Small intestine (tissue), 7 donors: ENCODE measurements around the gene AOPEP. TPM values are rescaled to one million over a fixed set of nuclear protein-coding genes. Genes with fewer than 3 reads are reported as not detected.

Experiments
- DNase-seq, 2 donors: peaks; one replicate each; pipeline versions ENCODE4 v3.0.0 to v3.0.0-alpha.2; 2013
- FAIRE-seq: peaks from 2 replicates; lab custom pipeline; 2012; peaks lifted over from hg19 to GRCh38; lab: Jason Lieb, UNC
- H3K27ac ChIP-seq, 3 donors: one replicate each; pipeline ENCODE4 v1.5.1; 2013; ENCODE audit warnings: low read length in 2 of 3, mild to moderate bottlenecking in 2 of 3, control low read depth in 1 of 3, inconsistent platforms in 1 of 3, low read depth in 1 of 3, moderate library complexity in 1 of 3
- H3K27me3 ChIP-seq, 3 donors: one replicate each; pipeline ENCODE4 v1.6.1; 2013; ENCODE audit warnings: low read length in 3 of 3, inconsistent platforms in 1 of 3; ENCODE audit not compliant: control insufficient read depth in 3 of 3, insufficient read depth in 3 of 3
- H3K36me3 ChIP-seq, 3 donors: one replicate each; pipeline ENCODE4 v1.6.1; 2013; ENCODE audit warnings: low read length in 3 of 3, inconsistent platforms in 1 of 3, low read depth in 1 of 3, mild to moderate bottlenecking in 1 of 3, moderate library complexity in 1 of 3; ENCODE audit not compliant: control insufficient read depth in 3 of 3, insufficient read depth in 2 of 3
- H3K4me1 ChIP-seq, 3 donors: one replicate each; pipeline ENCODE4 v1.6.1; 2013; ENCODE audit warnings: low read length in 2 of 3, inconsistent platforms in 1 of 3, low read depth in 1 of 3, mild to moderate bottlenecking in 1 of 3, moderate library complexity in 1 of 3; ENCODE audit not compliant: control insufficient read depth in 3 of 3, insufficient read depth in 2 of 3
- H3K4me3 ChIP-seq, 3 donors: one replicate each; pipeline ENCODE4 v1.5.1; 2013; ENCODE audit warnings: low read length in 3 of 3, control low read depth in 1 of 3, inconsistent platforms in 1 of 3, low read depth in 1 of 3, mild to moderate bottlenecking in 1 of 3, moderate library complexity in 1 of 3
- H3K9me3 ChIP-seq, 2 donors: one replicate each; pipeline ENCODE4 v1.6.1; 2013; ENCODE audit warnings: low read depth in 1 of 2, low read length in 1 of 2; ENCODE audit not compliant: control insufficient read depth in 2 of 2, insufficient read depth in 1 of 2
- whole genome bisulfite sequencing, 3 donors: extraction: QIAGEN DNeasy Blood & Tissue Kit; methylation state at CpG; one replicate each; pipeline ENCODE4 v1.1.7; 2013; 5-methylcytosine and 5-hydroxymethylcytosine counted together
- polyA plus RNA-seq, 4 donors: library from polyadenylated mRNA; stranded (reverse) in 3 of 4; unstranded in 1 of 4; fragments of 200-250 nt in 3 of 4; fragments of 120-200 nt in 1 of 4; gene quantifications; one replicate each; pipeline versions ENCODE4 v1.2.1 to v1.2.3, GENCODE V29; 2013
- donor health status: healthy with polysubstance abuse.
- donor health status: control.
- donor health status: control.
- donor health status: Bipolar disorder and iron deficiency.
- donor health status: healthy.

Gene AOPEP
- polyA plus RNA-seq, 4 donors: 26.3 to 34.7 (median 28.4) TPM

DNA sequence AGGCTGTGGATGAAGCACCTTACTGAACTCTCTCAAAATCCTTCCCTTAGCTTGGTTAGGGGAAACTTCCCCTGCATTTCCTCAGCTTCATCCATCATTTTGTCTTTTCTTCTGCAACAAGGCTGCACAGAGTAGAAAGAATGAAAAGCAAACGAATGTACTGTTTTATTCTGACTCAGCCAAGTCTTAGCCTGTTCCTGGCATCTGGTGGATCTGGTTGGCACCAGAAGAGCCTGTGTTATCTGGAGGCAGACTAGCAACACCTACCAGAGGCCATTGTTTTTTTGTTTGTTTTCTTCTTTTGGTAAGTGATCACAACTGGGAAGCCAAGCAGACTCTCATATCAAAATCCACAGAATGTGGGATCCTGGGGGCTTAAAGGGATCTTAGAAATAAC is 390.3 kb downstream of the AOPEP start:
- no peaks in the 10 kb centered on the region for H3K9me3 ChIP-seq
- H3K27ac ChIP-seq: no peak overlapping the region
- FAIRE-seq (no peak), DNase-seq (no peak)
- no peak overlapping the region for H3K4me3 ChIP-seq
- H3K4me1 ChIP-seq: no peaks in the 10 kb centered on the region
- WGBS, 3 donors: 43 to 56% (median 55%) methylated on average over 1 of the region's 1 CpG
- H3K36me3 ChIP-seq: peaks cover 0 to 32% (median 3%) of the 10 kb centered on the region in 3 donors
- no peaks in the 10 kb centered on the region for H3K27me3 ChIP-seq

DNA sequence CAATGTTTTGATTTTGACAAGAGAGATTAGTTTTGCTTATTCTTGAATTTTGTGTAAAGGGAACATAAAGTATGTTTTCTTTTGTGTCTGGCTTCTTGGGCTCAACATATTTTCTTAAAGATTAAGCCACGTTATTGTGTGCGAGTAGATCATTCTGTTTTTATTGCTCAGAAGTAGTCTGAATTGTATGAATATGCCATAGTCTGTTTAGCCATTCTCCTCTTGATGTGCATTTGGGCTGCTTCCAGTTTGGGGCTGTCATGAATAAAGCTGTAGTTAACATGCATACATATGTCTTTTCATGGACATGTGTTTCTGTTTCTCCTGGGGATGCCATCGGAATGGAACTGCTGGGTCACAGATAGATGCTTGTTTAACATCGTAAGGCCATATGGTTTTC is 392.1 kb downstream of the AOPEP start:
- 79 to 91% (median 85%) methylated on average over 4 of the region's 4 CpGs for whole genome bisulfite sequencing, 3 donors
- FAIRE-seq (no peak), DNase-seq (no peak)
- Histone ChIP-seq H3K27me3 (no peaks in the 10 kb centered on the region), H3K4me1 (no peaks in the 10 kb centered on the region), H3K27ac (no peak overlapping the region), H3K9me3 (no peaks in the 10 kb centered on the region), H3K36me3 (peaks cover 0 to 30% (median 2%) of the 10 kb centered on the region in 3 donors), H3K4me3 (no peak overlapping the region)

- Histone ChIP-seq H3K9me3 (no peaks in the 10 kb centered on the region), H3K36me3 (peaks cover 0 to 26% (median 2%) of the 10 kb centered on the region in 3 donors), H3K4me3 (no peak overlapping the region), H3K27me3 (no peaks in the 10 kb centered on the region), H3K27ac (no peak overlapping the region), H3K4me1 (no peaks in the 10 kb centered on the region)
- DNase-seq: no peak
- no peak for FAIRE-seq
Observed at GRCh38 chr9:95120781-95121370, 394.4 kb downstream of the AOPEP start.

GRCh38 chr9:95124582-95125367 is 398.3 kb downstream of the AOPEP start:
- H3K9me3 ChIP-seq: no peaks in the 10 kb centered on the region
- H3K27ac ChIP-seq: no peak overlapping the region
- DNase-seq: no peak
- FAIRE-seq: no peak
- WGBS, 3 donors: 81 to 85% (median 84%) methylated on average over 9 of the region's 9 CpGs
- peaks cover 0 to 23% (median 2%) of the 10 kb centered on the region in 3 donors for H3K36me3 ChIP-seq
- no peaks in the 10 kb centered on the region for H3K27me3 ChIP-seq
- H3K4me1 ChIP-seq: peaks cover 0 to 5% (median 2%) of the 10 kb centered on the region in 3 donors
- H3K4me3 ChIP-seq: no peak overlapping the region

DNA sequence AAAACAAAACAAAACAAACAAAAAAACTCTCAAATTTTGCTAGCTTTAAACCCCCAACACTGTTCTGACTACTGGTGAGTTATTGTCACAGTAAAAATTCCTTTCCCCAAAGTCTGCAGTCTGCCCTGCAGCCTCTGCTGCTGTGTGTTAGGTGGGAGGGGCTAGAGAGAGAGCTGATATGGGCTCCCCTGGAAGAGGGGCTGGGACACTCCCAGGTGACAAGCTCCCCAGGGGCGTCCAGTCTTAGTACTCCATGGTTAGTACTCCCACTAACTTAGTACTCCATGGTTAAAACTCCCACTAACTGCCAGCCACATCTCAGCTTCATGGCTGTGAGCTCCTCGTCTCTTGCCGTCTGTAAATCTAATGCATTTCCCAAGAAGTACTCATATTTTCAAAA is 399.2 kb downstream of the AOPEP start:
- Histone ChIP-seq H3K9me3 (no peaks in the 10 kb centered on the region), H3K27ac (no peak overlapping the region), H3K4me3 (no peak overlapping the region), H3K36me3 (peaks cover 0 to 23% (median 2%) of the 10 kb centered on the region in 3 donors), H3K27me3 (no peaks in the 10 kb centered on the region), H3K4me1 (peaks cover 0 to 9% (median 3%) of the 10 kb centered on the region in 3 donors)
- WGBS, 3 donors: 81 to 95% (median 83%) methylated on average over 3 of the region's 3 CpGs
- FAIRE-seq (no peak), DNase-seq (no peak)

DNA sequence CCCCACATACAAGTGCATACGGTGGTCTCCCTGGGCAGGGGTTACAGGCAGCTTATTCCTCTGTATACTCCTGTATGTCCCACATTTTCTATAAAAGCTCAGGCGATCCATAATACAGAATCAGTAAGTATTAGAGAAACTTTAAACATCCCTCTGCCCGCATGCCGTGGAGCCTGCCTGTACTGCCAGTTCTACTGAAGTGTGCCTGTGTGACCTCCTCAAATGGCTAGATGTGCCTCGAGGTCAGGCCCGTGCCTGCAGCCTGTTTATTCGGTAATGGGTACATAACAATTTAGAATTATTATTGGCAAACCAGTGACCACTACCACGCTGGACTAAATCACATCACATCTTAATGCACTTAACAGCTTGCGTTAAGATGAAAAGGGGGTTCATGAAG is 400.2 kb downstream of the AOPEP start:
- Histone ChIP-seq H3K9me3 (no peaks in the 10 kb centered on the region), H3K36me3 (peaks cover 0 to 23% (median 2%) of the 10 kb centered on the region in 3 donors), H3K4me3 (no peak overlapping the region), H3K27me3 (no peaks in the 10 kb centered on the region), H3K27ac (no peak overlapping the region), H3K4me1 (peaks cover 0 to 12% (median 3%) of the 10 kb centered on the region in 3 donors)
- DNase-seq: no peak
- no peak for FAIRE-seq
- 89 to 91% (median 89%) methylated on average over 9 of the region's 9 CpGs for WGBS, 3 donors

GRCh38 chr9:95127249-95128176 is 401.0 kb downstream of the AOPEP start:
- H3K9me3 ChIP-seq: no peaks in the 10 kb centered on the region
- WGBS, 3 donors: 30 to 38% (median 36%) methylated on average over 35 of the region's 35 CpGs
- peaks cover 0 to 20% (median 2%) of the 10 kb centered on the region in 3 donors for H3K36me3 ChIP-seq
- H3K27me3 ChIP-seq: no peaks in the 10 kb centered on the region
- peak overlapping the region in 1 of 3 donors; percentile 32 for H3K4me3 ChIP-seq
- H3K27ac ChIP-seq: no peak overlapping the region
- peak; percentile 79 to 85 for DNase-seq
- peaks cover 0 to 12% (median 3%) of the 10 kb centered on the region in 3 donors for H3K4me1 ChIP-seq
- FAIRE-seq: no peak

GRCh38 chr9:95128177-95128524 is 401.7 kb downstream of the AOPEP start:
- DNase-seq: no peak
- 82 to 86% (median 82%) methylated on average over 4 of the region's 4 CpGs for WGBS, 3 donors

More at GRCh38 chr9:95128177-95128524, 401.7 kb downstream of the AOPEP start:
- no peak for FAIRE-seq
- H3K4me3 ChIP-seq: no peak overlapping the region
- H3K4me1 ChIP-seq: peaks cover 0 to 12% (median 3%) of the 10 kb centered on the region in 3 donors
- H3K27ac ChIP-seq: no peak overlapping the region
- H3K36me3 ChIP-seq: peaks cover 0 to 18% (median 2%) of the 10 kb centered on the region in 3 donors
- H3K9me3 ChIP-seq: no peaks in the 10 kb centered on the region
- H3K27me3 ChIP-seq: no peaks in the 10 kb centered on the region
